Activated CD4-positive, alpha-beta T cell treated with anti-CD3 and anti-CD28 coated beads, Interleukin-2, amount 50 U/mL, for 48 hours (primary cell): ENCODE results near the gene FER.
"Not testable (repeated sequence)": the region's sequence is repeated elsewhere in the genome, so short reads cannot be mapped to it uniquely, and the experiment has no call there.

Source experiments
- DNase-seq, 2 experiments: peaks; one replicate each; pipeline ENCODE4 v3.0.0-alpha.2; 2020

The FER gene

DNA sequence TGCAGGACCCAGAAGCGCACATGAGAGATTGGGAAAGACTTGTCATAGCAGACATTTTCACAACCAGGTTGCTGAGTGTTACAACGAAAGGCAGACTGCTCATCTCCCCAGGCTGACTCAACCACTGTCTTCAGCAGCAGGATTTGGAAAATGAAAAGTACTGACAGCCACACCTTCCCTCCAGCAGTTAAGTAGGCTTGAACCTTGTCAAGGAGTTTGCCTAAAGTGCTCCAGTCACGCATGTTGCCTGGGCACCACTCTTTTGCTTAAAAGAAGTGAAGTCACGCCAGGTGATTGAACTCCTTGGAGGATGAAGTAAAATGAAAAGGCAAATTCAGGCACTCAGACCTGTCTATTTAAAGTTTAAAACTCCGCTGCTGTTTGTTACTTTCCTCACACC is 304.5 kb downstream of the FER start:
- not testable (repeated sequence) for DNase-seq

DNA sequence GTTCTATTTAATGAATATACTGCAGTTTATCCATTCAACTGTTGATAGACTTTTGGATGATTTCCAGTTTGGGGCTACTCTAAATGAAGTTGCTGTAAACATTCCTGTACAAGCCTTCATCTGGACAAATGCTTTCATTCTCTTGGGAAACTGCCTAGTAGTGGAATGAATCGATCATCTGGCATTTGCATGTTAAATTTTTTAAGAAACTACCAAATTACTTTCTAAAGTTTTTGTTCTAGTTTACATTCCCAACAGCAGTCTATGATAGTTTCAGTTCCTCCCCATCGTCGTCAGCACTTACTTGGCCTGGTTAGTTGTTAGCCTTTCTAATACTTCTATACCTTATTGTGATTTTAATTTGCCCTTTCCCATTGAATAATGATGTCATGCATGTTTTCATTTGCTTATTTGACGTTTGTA is 306.3 kb downstream of the FER start:
- DNase-seq = no peak

DNA sequence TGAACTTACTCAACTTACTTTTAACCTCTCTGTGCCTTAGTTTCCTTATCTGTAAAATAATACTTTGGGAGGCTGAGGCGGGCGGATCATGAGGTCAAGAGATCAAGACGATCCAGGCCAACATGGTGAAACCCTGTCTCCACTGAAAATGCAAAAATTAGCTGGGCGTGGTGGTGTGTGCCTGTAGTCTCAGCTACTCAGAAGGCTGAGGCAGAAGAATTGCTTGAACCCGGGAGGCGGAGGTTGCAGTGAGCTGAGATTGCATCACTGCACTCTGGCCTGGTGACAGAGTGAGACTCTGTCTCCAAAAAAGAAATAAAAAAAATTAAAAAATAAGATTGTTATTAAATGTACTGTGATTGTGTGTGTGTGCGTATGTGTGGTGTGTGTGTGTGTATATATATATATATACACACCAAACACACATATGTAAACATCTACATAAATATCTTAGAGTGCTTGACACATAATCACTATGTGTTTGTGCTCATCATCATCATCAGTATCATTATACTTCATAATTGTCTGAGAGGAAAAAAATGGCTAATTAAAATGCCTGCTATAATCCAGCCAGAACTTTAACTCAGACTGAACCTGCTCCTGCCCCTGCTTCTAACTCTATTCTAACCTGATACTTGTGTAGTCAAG is 312.8 kb downstream of the FER start:
- DNase-seq = no peak

DNA sequence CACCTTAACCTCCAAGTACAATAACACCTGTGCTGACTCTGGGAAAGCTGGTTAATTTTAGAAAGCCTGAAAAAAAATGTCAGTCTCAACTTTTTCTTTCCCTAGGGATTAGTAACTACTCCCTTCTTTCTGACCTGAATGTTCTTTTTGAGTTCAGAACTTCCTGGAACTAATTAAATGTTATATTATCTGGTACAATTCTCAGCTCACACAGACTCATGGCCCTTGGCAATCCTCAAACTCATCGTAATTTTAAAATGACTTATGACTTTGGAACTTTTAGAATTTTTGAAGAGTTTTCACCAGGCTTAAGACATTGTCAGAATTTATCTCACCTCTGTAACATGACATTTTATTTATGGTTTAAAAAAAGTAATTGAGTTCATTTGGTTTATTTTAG is 315.0 kb downstream of the FER start:
- no peak for DNase-seq

DNA sequence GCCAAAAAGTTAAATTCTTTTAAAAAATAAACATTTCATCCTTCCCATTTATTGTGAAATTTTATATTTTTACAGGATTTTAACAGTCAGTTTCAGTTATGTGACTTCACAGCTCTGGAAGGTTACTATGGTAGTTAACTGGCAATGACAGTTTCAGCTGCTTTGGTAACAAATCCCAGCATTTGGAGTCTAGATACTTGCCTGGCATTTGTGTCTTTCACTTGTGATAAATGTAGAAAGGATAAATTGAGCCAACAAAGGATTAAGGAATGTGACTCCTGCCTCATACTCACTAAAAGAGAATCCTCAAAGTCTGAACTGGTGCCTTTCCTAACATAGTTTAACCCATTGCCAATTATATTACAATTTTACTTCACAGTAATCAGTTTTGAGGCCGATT is 315.5 kb downstream of the FER start:
- DNase-seq = no peak

DNA sequence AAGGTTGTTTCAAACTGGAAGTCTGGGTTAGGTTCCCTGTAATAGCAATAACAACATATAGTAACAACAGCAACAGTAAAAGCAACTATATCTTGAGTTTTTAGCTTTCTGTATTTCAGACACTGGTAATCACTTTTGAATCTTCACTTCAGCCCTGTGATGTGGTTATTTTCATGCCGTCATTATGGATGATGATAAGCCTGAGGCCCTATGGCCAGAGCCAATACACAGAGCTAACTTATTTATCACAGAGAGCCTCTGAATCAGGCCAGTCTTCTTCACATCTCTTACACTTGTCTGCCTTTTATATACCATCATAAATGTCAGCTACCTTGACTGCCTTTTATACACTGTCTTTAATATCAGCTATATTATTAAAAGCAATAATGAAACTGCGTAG is 329.0 kb downstream of the FER start:
- DNase-seq = no peak

DNA sequence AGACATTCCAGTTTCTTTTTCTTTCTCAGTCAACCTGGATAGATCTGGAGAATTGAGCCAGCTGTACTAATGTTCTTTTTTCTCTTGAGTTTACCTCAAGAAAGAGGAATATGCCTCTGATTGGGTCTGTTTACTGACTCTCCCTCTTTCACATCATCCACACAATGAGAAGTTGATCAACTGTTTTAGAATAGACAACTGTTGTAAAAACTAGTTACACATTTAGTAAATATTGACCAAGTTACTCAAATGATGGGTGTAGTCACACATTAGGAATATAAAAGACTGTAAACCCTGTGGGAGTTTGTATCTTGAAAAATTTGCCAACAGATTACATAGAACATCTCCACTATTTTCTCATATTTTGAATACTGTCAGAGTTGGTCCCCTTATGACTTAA is 330.8 kb downstream of the FER start:
- DNase-seq = no peak

DNA sequence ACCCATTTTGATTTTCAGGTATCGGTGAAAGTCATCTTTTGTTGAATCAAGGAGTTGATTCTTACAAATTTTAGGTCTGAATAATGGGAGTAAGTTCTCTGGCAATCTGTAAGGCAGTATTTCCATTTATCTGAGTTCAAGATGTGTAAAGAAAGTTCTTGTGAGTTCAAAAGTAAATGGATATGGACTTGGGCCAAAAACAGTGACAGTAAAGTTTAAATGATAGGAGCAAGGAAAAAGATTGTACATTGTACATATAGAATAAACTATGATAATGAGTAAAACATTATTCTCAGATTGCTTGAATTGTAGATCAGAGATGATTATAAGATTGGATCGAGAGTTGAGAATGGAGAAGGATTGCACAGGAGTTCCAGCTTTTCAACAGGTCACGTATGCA is 332.8 kb downstream of the FER start:
- DNase-seq = no peak

DNA sequence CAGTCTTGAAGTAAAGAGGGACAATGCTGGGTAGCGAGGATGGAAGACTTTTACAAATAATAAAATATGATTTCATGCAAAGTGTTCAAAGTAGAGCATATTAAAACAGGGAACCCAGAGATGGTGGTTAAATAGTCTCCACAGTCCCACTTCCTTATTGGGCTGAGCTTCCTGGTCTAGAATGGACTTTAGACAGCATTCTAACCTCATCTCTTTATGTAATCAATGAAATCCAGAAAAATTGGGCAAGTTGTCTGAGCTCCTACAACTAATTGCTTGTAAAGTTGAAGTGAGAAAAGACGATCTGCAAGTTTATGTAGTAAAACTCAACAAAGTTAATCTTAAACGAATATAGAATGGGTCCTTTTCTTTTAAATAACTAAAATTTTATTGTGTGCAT is 333.2 kb downstream of the FER start:
- DNase-seq = no peak

DNA sequence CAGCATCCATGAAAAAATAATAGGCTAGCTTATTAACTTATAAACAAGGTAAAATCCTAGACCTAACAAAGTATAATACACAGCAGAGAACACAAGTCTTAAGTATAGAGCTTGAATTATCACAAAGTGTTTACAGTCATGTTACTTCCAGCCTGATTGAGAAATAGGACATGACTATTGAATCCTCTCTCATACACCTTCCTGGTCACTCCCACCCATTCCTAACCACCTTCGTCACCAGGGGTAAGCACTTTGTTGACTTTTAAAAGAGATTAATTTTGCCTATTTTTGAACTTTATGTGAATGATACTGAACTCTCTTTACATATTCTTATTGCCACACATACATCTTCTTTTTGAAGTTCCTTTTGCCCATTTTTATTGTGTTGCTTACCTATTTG is 336.2 kb downstream of the FER start:
- DNase-seq = no peak

DNA sequence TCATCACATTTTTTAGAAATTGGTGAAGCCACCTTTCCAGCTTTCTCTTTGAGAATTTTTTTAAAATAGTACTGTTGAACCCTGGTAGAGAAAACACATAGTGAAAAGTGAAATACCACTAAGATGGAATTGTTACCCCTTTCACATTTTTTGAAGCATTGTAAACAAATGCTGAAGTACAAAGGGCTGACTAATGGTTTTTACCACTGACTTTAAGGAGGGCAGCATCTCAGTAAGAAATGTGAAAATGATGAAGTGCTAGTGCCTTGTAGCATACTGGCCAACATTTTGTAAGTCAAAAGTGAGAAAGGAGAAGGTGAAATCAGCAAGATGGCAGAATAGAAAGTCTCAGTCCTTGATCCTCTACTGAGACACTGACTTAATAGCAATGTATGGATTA is 341.5 kb downstream of the FER start:
- no peak for DNase-seq

DNA sequence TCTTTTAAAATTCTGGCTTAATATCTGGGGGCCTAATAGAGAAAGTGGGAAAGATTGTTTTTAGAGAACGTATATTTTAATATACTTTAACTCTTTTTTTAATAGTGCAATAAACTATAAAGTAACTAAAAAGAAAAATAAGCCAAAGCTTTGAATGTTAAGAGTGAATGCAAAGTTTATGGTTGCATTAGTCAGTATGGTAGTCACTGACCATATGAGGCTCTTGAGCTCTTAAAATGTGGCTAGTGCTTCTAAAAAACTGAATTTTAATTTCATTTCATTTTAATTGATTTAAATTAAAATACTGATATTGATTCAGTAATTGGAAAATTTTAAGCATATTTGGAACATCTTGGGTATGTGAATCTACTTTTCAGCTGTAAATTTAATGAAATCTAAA is 351.4 kb downstream of the FER start:
- DNase-seq = no peak

DNA sequence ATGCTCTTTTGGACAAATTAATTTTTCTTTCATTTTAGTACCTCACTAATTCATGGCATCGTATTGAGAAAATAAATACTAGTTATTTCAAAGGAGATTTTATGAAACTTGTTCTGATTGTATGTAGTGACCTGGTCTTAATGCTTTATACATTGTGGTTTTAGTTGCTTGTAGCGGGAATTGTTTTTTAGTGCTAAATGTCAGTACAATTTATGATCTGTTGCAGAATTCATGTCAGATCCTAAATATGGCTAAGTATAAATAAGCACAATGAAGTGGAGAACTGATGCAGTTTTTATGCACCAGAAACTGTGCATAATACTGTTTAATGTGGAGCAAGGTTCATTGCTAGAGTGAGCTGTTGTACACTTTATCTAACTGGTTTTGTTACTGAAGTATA is 353.3 kb downstream of the FER start:
- no peak for DNase-seq

DNA sequence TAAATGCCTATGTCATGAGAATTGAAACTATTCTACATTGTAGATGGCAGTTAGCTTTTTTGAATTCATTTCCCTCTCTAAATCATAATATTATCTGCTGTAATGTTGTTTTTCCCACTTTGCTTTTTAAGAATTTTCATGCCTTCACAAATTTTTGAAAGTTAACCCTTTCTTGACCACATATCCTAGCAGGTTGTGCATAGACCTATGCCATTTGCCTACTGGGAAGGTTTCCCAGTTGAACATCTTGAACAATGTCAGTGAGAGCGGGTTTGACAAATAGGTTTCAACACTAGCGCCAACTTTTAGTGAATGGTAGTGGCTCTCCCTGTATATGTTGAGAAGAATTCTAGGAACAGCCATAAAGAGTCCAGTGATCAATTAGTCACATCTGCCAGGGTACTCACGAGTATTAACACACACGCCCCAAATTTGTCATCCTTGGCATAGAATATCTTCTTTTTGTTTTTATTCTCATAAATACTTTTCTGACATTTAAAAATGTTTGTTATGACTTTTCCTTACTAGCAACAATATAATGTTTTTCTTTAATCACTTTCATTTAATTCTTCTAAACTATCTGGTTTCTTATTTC is 354.5 kb downstream of the FER start:
- no peak for DNase-seq

DNA sequence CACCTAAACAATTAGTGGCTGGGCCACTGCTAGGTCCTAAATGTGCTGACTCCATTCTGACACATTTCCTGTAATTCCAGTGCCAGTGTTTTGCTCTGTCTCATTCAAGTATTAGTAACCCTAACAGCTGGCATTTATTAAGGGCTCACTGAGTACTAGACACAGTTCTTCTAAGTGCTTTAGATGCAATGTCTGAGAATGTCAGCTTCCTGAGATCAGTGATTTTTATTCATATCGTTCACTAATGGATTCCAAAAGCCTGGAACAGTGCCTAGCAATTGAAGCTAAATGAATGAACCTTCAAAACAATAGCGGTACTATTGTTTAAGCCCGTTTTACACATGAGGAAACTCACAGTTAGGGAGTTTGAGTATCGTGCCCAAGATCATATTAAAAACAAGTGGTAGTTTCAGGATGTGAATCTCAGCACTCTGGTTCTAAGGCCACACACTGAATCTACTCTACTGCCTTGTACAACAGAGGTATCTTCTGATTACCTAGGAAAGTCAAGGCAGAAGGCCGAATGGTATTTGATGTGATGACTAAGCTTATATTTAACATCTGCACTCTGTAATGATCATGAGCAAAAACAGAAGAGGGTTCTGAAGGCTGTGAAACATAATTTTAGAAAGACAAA is 358.1 kb downstream of the FER start:
- DNase-seq = no peak

DNA sequence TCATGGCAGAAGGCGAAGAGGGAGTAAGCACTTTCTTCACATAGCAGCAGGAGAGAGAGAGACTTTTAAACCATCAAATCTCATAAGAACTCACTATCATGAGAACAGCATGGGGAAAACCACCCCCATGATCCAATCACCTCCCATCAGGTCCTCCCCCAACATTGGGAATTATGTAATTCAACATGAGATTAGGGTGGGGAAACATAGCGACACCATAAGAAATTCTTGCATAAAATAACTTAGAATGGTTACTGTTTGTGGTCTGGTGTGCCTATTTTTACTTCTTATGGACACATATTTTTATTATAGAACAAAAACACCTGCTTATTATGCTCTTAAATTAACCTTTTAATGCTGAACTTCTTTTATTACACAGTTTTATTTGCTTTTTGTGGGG is 364.0 kb downstream of the FER start:
- DNase-seq = no peak

DNA sequence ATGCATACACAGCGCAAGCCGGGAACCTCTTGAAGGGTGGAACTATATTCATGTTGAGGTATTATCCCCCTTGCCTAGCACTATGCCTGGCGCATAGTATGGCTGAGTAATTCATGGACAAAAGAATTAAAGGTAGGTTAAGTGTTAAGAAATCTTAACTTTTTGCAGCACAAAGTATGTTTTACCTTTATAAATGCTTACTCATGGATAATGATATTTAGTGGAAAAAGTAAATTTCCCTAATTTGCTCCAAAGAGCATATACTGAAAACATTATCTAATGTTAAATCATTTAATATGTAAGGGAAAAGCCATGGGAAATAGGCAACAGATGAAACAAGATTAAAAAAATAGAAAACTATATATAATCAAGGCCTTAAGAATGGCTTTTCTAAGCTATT is 365.9 kb downstream of the FER start:
- DNase-seq = no peak

DNA sequence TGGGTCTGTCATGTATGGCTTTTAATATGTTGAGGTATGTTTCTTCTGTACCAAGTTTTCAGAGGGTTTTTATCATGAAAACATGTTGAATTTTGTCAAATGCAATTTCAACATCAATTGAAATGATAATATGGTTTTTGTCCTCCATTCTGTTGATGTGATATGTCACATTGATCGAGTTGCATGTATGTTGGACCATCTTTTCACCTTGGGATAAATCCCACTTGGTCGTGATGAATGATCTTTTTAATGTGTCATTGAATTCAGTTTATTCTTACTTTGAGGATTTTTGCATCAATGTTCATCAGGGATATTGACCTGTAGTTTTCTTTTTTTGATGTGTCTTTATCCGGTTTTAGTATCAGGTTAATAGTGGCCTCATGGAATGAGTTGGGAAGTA is 373.5 kb downstream of the FER start:
- no peak for DNase-seq

DNA sequence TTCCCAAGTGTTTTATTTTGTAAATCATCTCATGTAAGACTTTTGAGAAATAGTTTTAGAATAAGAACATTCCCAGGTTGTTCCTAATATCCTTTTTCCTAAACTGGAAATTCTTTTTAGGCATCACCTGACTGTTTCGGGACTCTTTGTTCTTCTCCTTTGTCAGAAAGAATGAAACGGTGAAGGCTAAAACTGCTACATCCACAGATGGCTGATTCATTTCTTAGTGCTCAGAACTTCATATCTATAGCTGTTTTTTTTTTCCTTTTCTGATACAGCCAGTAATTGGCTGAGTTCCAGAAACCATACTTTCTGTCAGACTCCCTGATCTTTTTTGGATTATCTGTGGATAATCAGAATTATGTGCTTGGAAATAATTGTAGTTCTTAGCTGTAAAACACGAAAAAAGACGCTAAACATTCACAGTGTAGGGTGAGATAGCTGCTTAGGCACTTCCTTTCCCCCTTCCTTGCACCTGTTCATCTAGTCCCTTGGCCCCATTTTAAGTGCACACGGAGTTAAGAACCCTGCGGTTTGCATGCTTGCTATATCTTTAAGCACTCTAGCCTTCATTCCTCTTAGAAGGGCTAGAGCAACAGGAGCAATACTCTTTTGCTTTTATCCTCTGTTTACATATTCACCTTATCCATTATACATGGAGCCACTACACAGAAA is 378.2 kb downstream of the FER start:
- DNase-seq = no peak

DNA sequence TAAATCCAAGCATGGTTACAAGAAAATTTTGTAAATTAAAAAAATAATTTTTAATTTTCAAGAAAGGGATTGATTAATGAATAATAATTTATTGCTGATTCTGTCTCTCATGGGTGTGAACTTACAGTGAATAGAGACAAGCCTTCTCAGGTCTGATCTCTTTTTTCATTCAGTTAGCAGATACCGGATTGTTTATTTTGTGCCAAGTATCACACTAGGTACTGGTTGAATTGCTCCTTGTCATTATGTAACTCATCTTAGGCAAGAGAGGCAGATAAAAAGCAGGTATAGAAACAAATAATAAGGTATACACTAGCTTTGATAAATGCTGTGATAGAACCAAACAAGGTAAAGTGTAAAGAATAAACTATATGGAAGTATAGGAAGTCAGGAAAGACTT is 378.8 kb downstream of the FER start:
- no peak for DNase-seq

DNA sequence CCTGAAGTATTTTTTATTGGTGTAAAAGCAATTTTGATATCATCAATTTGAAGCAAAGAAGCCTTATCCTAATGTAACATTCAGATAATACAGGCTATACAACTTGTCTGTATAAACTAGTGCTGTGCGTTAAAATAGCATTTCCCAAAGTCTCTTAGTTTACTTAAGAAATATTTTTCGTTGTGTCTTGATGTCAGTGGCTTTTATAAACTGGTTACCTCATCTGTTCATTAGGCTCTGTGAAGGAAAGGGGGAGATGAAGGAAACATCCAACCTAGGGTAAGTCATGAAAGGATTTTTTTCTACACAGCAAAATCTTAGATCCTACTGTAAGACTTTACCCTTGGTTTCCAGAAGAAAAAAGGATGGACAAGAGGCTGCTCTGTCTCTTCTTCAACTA is 389.2 kb downstream of the FER start:
- no peak for DNase-seq

DNA sequence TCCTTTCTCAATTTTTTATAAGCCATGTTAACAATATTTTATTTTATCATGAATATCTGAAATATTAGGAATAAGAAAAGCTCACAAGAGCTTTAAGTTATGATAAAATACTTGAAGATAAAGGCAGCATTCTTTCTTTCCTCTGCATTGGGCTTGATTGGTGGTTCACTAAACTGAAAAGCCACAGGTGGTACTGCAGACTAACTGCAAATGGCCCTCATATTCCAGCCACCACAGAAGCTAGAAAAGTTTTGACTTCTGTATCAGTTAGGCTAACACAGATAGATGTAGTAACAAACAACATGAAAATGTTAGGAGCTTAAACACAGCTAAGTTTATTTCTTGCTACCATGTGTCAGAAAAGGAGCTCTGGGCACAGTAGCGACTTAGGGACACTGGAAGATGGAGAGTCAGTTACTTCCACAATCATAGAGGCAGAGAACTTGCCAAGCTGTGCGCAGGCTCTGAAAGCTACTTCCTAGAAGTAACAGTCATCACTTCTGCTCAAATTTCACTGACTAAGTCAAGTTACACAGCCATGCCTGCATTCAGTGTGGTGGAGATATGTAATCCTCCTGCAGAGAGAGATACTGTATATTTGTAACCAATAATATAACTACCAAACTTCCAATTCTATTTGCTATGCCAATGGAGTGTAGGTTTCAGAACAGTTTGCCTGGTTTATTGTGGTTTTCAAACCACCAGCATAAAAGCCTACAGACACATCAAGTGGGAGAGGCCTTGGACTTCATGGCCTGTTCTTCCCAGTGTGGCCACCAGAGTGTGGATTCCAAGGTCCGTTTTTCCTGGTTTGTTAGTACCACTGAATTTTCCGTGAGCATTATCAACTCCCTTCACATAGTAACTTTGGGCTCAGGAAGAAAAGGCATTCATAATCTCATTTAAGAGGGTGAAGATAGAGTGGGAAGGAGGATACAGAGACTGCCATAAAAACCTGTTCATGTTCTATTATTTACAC is 393.8 kb downstream of the FER start:
- no peak for DNase-seq

DNA sequence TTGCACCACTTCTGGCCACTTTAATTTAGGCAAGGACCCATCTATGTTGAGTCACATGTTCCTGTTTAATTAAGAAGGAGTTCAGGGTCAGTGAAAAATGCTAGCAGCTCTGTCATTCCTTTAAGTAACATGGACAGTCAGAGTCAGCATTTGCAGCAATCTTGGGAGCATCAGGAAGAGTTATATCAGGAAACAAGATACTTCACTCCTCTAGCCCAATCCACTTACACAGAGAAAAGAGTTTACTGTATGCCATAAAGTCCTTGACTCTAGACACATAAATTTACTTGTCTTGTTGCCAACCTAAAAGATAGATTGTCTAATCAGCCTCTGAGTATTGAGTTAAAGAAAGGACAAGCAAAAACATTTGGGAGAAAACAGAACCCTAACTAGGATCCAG is 395.3 kb downstream of the FER start:
- DNase-seq = no peak
